A673 (cell line): ENCODE measurements around the gene MGME1.

ENCODE experiments used
- EZH2 ChIP-seq: fragments of 200-600 bp; sonication (generic); IDR thresholded peaks from 2 replicates; pipeline ENCODE4 v1.6.1; 2017; ENCODE audit warnings: borderline replicate concordance, low read depth, mild to moderate bottlenecking, mixed read lengths, antibody characterized with exemption, low read length; ENCODE audit not compliant: poor library complexity, severe bottlenecking
- TF ChIP-seq, protein P1 (sequence below): fragments of 300-800, 200-600 bp; sonication (generic); conservative IDR thresholded peaks from 2 replicates; pipeline ENCODE4 v1.5.1; 2017; ENCODE audit warnings: low read depth, mild to moderate bottlenecking, antibody characterized with exemption, low read length, moderate library complexity, mixed read lengths

DNA sequence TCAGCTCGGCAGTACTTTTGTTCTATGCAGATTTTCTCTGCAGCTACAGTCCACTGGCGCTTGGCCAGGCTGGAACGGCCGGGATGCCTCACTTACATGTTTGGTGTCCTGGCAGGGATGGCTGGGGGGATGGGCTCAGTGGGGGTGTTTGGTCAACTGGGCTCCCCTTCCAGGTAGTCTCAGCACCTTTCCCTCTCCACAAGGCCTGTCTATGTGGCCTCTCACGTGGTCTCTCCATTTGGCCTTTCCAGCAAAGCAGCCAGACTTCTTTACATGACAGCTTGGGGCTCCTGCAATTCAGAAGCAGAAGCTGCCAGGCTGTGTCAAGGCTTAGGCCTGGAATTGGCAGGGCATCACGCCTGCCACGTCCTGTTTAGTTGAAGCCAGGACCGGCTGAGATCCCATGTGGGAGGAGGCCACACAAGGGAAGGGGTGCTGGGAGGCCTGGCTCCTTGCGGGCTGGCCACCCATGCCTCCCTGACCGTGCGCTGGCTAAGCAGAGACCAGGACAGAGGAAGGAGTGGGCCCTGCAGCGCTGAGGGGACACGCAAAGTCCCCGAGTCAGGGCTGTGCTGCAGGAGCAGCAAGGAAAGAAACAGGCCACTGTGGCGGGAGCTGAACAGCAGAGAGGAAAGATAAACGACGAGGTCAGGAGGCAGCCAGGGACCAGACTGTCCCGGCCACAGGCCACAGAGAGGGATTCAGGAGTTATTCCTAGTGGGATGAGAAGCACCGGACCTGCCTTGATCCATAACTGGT, 38.9 kb downstream of the MGME1 start:
- TF ChIP-seq, protein P1, sequence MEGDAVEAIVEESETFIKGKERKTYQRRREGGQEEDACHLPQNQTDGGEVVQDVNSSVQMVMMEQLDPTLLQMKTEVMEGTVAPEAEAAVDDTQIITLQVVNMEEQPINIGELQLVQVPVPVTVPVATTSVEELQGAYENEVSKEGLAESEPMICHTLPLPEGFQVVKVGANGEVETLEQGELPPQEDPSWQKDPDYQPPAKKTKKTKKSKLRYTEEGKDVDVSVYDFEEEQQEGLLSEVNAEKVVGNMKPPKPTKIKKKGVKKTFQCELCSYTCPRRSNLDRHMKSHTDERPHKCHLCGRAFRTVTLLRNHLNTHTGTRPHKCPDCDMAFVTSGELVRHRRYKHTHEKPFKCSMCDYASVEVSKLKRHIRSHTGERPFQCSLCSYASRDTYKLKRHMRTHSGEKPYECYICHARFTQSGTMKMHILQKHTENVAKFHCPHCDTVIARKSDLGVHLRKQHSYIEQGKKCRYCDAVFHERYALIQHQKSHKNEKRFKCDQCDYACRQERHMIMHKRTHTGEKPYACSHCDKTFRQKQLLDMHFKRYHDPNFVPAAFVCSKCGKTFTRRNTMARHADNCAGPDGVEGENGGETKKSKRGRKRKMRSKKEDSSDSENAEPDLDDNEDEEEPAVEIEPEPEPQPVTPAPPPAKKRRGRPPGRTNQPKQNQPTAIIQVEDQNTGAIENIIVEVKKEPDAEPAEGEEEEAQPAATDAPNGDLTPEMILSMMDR, result no peak
- no peak for TF ChIP-seq EZH2
